H1 (cell line): ENCODE measurements around the gene ABHD16B. TPM values are rescaled to one million over a fixed set of nuclear protein-coding genes. Genes with fewer than 3 reads are reported as not detected.

Source experiments
- CTCF ChIA-PET: fragments of 300-600 bp; sonication (Branson Sonifier 250); formaldehyde crosslinking; loops from one replicate; lab custom pipeline; 2021; ENCODE audit not compliant: partially characterized antibody; lab: Charles Lee
- POLR2A ChIA-PET: fragments of 300-600 bp; sonication (Branson Sonifier 250); formaldehyde crosslinking; loops from one replicate; lab custom pipeline; 2021; ENCODE audit warnings: inconsistent platforms; ENCODE audit not compliant: partially characterized antibody; lab: Charles Lee
- DNase-seq, 2 experiments: peaks; one replicate each; pipeline versions ENCODE4 v3.0.0 to v3.0.0-alpha.2; 2010 to 2022; ENCODE audit warnings: low spot score in 2 of 2, low read depth in 1 of 2, mixed read lengths in 1 of 2
- FAIRE-seq: peaks from 2 replicates; lab custom pipeline; 2011; peaks lifted over from hg19 to GRCh38; lab: Jason Lieb, UNC
- H2AFZ ChIP-seq: 2 replicates; pipeline ENCODE4 v1.8.1; 2012; ENCODE audit warnings: low read length, inconsistent platforms
- H2AK5ac ChIP-seq: 2 replicates; pipeline ENCODE4 v1.6.1; 2013; ENCODE audit warnings: low read depth, low read length
- H2BK120ac ChIP-seq: replicated peaks from 2 replicates; pipeline ENCODE3; 2013; ENCODE audit warnings: low read depth, low read length, inconsistent platforms
- H2BK12ac ChIP-seq: 2 replicates; pipeline ENCODE4 v1.6.1; 2013; ENCODE audit warnings: low read depth, low read length
- H2BK15ac ChIP-seq: 2 replicates; pipeline ENCODE4 v1.6.1; 2013; ENCODE audit warnings: low read length
- H2BK20ac ChIP-seq: 2 replicates; pipeline ENCODE4 v1.6.1; 2013; ENCODE audit warnings: low read length
- H2BK5ac ChIP-seq: 2 replicates; pipeline ENCODE4 v1.6.1; 2013; ENCODE audit warnings: low read depth, low read length
- H3K14ac ChIP-seq: 2 replicates; pipeline ENCODE4 v1.6.1; 2013; ENCODE audit warnings: inconsistent platforms; ENCODE audit not compliant: insufficient read length
- H3K18ac ChIP-seq: 2 replicates; pipeline ENCODE4 v1.6.1; 2013; ENCODE audit warnings: low read length; ENCODE audit errors: extremely low read depth
- H3K23ac ChIP-seq: 2 replicates; pipeline ENCODE4 v1.6.1; 2013; ENCODE audit warnings: inconsistent platforms; ENCODE audit not compliant: insufficient read length
- H3K23me2 ChIP-seq: 2 replicates; pipeline ENCODE4 v1.6.1; 2013; ENCODE audit warnings: low read depth, low read length
- H3K27ac ChIP-seq: 2 replicates; pipeline ENCODE4 v1.6.1; 2011; ENCODE audit warnings: low read depth, low read length, inconsistent platforms
- H3K27me3 ChIP-seq, 4 experiments: replicated peaks in 1 of 4; 1 replicate in 1 of 4; 2 replicates in 3 of 4; pipeline versions ENCODE4 v1.6.1 to v1.8.1; 2011 to 2013; ENCODE audit warnings: low read length in 3 of 4, mild to moderate bottlenecking in 3 of 4, inconsistent platforms in 2 of 4, mixed read lengths in 2 of 4, moderate library complexity in 1 of 4; ENCODE audit not compliant: control insufficient read depth in 3 of 4, insufficient read depth in 3 of 4; ENCODE audit errors: extremely low read depth in 1 of 4
- H3K36me3 ChIP-seq, 4 experiments: 2 replicates each; pipeline versions ENCODE4 v1.6.1 to v1.8.1; 2011 to 2013; ENCODE audit warnings: mild to moderate bottlenecking in 4 of 4, low read length in 3 of 4, moderate library complexity in 2 of 4, control low read depth in 1 of 4, inconsistent platforms in 1 of 4; ENCODE audit not compliant: insufficient read depth in 4 of 4, control insufficient read depth in 2 of 4
- H3K4ac ChIP-seq: replicated peaks from 2 replicates; pipeline ENCODE3; 2013; ENCODE audit warnings: low read length, low read depth, mixed read lengths, inconsistent platforms; ENCODE audit not compliant: insufficient read length
- H3K4me1 ChIP-seq, 4 experiments: replicated peaks in 1 of 4; 1 replicate in 1 of 4; 2 replicates in 3 of 4; pipeline versions ENCODE4 v1.6.1 to v1.8.1; 2011 to 2013; ENCODE audit warnings: low read length in 3 of 4, inconsistent platforms in 2 of 4, mixed read lengths in 1 of 4; ENCODE audit not compliant: insufficient read depth in 4 of 4, control insufficient read depth in 3 of 4
- H3K4me2 ChIP-seq, 2 experiments: 2 replicates each; pipeline versions ENCODE4 v1.6.1 to v1.8.1; 2011 to 2013; ENCODE audit warnings: low read depth in 2 of 2, low read length in 2 of 2, control low read depth in 1 of 2, inconsistent platforms in 1 of 2, mild to moderate bottlenecking in 1 of 2; ENCODE audit not compliant: insufficient read depth in 1 of 2
- H3K4me3 ChIP-seq, 4 experiments: fragments of 200-600, 300-600 bp in 1 of 4; sonication (generic), shearing (Covaris generic), sonication (Bioruptor Twin) in 1 of 4; 2 replicates each; pipeline versions ENCODE4 v1.5.1 to v1.8.1; 2011 to 2016; ENCODE audit warnings: low read length in 4 of 4, low read depth in 3 of 4, control low read depth in 2 of 4, inconsistent platforms in 2 of 4, mild to moderate bottlenecking in 2 of 4, mixed read lengths in 1 of 4, moderate library complexity in 1 of 4; ENCODE audit not compliant: insufficient read depth in 2 of 4; ENCODE audit errors: extremely low read depth in 1 of 4
- H3K56ac ChIP-seq: replicated peaks from 2 replicates; pipeline ENCODE3; 2013; ENCODE audit warnings: low read depth, mild to moderate bottlenecking, mixed read lengths, low read length, inconsistent platforms; ENCODE audit not compliant: insufficient read length
- H3K79me1 ChIP-seq: 2 replicates; pipeline ENCODE4 v1.6.1; 2013; ENCODE audit warnings: low read depth, low read length, control low read depth
- H3K79me2 ChIP-seq, 2 experiments: 2 replicates each; pipeline versions ENCODE4 v1.6.1 to v1.8.1; 2012 to 2013; ENCODE audit warnings: low read length in 2 of 2, mild to moderate bottlenecking in 2 of 2, inconsistent platforms in 1 of 2; ENCODE audit not compliant: insufficient read depth in 2 of 2, control insufficient read depth in 1 of 2
- H3K9ac ChIP-seq, 4 experiments: replicated peaks in 1 of 4; 1 replicate in 1 of 4; 2 replicates in 3 of 4; pipeline versions ENCODE4 v1.6.1 to v1.8.1; 2011 to 2013; ENCODE audit warnings: low read depth in 3 of 4, low read length in 3 of 4, control low read depth in 2 of 4, mild to moderate bottlenecking in 2 of 4, moderate library complexity in 2 of 4, inconsistent platforms in 1 of 4; ENCODE audit errors: extremely low read depth in 1 of 4
- H3K9me3 ChIP-seq, 2 experiments: 2 replicates each; pipeline versions ENCODE4 v1.6.1 to v1.8.1; 2012 to 2013; ENCODE audit warnings: mild to moderate bottlenecking in 2 of 2, moderate library complexity in 2 of 2, control low read depth in 1 of 2, inconsistent platforms in 1 of 2, low read depth in 1 of 2, low read length in 1 of 2, mixed read lengths in 1 of 2; ENCODE audit not compliant: insufficient read depth in 2 of 2
- H4K20me1 ChIP-seq, 2 experiments: replicated peaks in 1 of 2; 2 replicates each; pipeline versions ENCODE3 to v1.8.1; 2011 to 2013; ENCODE audit warnings: inconsistent platforms in 2 of 2, low read length in 2 of 2, mild to moderate bottlenecking in 1 of 2; ENCODE audit not compliant: insufficient read depth in 2 of 2, control insufficient read depth in 1 of 2
- H4K5ac ChIP-seq: 2 replicates; pipeline ENCODE4 v1.6.1; 2013; ENCODE audit warnings: low read length, low read depth, mixed read lengths, inconsistent platforms; ENCODE audit not compliant: insufficient read length
- H4K8ac ChIP-seq: 2 replicates; pipeline ENCODE4 v1.8.0; 2013; ENCODE audit warnings: mild to moderate bottlenecking, moderate library complexity, low read length, inconsistent platforms; ENCODE audit not compliant: insufficient read depth; ENCODE audit errors: extremely low read depth
- H4K91ac ChIP-seq: replicated peaks from 2 replicates; pipeline ENCODE3; 2013; ENCODE audit warnings: low read length, mixed read lengths, inconsistent platforms; ENCODE audit not compliant: insufficient read length
- JUND ChIP-seq: IDR thresholded peaks from 2 replicates; pipeline ENCODE4 v1.6.1; 2011; ENCODE audit warnings: mild to moderate bottlenecking, improper control_type of control experiment, low read length
- SIX5 ChIP-seq: IDR thresholded peaks from 2 replicates; pipeline ENCODE4 v1.6.1; 2011; ENCODE audit warnings: mild to moderate bottlenecking, low read depth, low read length
- TCF12 ChIP-seq: IDR thresholded peaks from 2 replicates; pipeline ENCODE4 v1.6.1; 2011; ENCODE audit warnings: low read depth, mild to moderate bottlenecking, low read length
- WGBS, 2 experiments: shearing (Covaris generic) in 1 of 2; methylation state at CpG; one replicate each; pipeline versions ENCODE4 v1.1.6 to v1.1.7; 2013 to 2015; ENCODE audit warnings: low lambda C conversion rate in 2 of 2, mixed read lengths in 2 of 2, inconsistent platforms in 1 of 2, low coverage in 1 of 2, missing lambda C conversion rate in 1 of 2; ENCODE audit not compliant: insufficient replicate concordance in 2 of 2, insufficient coverage in 1 of 2, insufficient read length in 1 of 2; ENCODE audit errors: extremely low coverage in 1 of 2, missing lambda C conversion rate in 1 of 2; 5-methylcytosine and 5-hydroxymethylcytosine counted together
- polyA plus RNA-seq, 7 experiments: library from polyadenylated mRNA; depleted of rRNA in 3 of 7; stranded (reverse) in 5 of 7; unstranded in 2 of 7; fragments of >200 nt in 5 of 7; fragments of 200-250 nt in 2 of 7; gene quantifications; 1 replicate in 5 of 7; 2 replicates in 1 of 7; 4 replicates in 1 of 7; pipeline versions ENCODE4 v1.2.1 to v1.2.3, GENCODE V29; 2011 to 2013; ENCODE audit warnings: missing spikeins in 2 of 7, mixed read lengths in 2 of 7
- total RNA-seq: library from RNA; stranded (reverse); fragmentation: NEBNext Ultra II Directional; extraction: Animal tissue kit (Norgen Biotek cat#: 25700); gene quantifications from 2 replicates; pipeline ENCODE4 v1.2.1, GENCODE V29; 2021

Gene ABHD16B
- total and polyA plus RNA-seq, 2 of the 8 experiments (the other 6 are each of a cell fraction or from before 2014, with no cell fraction given) = not detected

DNA sequence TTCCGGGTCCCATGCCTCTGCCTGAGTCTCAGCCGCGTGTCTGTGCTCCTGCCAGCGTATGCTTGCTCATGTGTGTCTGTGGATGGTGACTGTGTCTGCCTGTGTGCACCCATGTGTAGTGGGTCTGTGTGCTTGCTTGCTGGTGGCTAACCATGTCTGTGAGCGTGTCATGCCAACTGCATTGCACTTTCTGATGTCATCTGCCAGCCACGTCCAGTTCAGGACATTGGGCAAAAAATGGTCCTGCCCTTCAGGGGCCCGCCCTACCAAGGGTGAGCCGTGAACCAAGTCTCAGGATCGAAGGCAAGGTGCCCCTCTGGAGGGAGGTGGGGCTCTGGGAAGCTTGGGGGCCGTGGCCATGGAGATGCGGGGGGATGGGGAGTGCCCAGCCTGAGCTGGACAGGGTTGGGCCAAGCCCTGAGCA is 20.9 kb upstream of the ABHD16B start:
- no peaks in the 10 kb centered on the region; the same call in 1 of the 2 replicates for H3K23me2 ChIP-seq
- CTCF ChIA-PET = interaction anchor here (0.9 to 1.0 kb wide), 2 partner anchors 30 to 66 kb away, joined by 3 to 4 read pairs; no protein-coding TSS in a partner anchor
- 0 out of 2 replicates have a peak overlapping the region, but pooled peaks have one; percentile 55 for H2BK20ac ChIP-seq
- H3K9ac ChIP-seq = peak overlapping the region in 1 of 4 experiments; percentile 8; a peak in 1 of 7 replicates
- H4K8ac ChIP-seq = no peak overlapping the region; the same call in 1 of the 2 replicates
- H2BK120ac ChIP-seq = peak overlapping the region; percentile 87
- no peak overlapping the region for H3K14ac ChIP-seq
- no peaks in the 10 kb centered on the region; a peak in 1 of 7 replicates for H3K27me3 ChIP-seq
- H3K23ac ChIP-seq = peak overlapping the region; percentile 75
- peak overlapping the region; percentile 100; the same call in 1 of the 2 replicates for H2BK15ac ChIP-seq
- DNase-seq (no peak), FAIRE-seq (no peak)
- peaks cover 0 to 19% (median 3%) of the 10 kb centered on the region in 4 experiments; a peak in 6 of 7 replicates for H3K4me1 ChIP-seq
- no peak overlapping the region for H3K56ac ChIP-seq
- H3K9me3 ChIP-seq = no peaks in the 10 kb centered on the region
- H4K5ac ChIP-seq = no peak overlapping the region
- peak overlapping the region; percentile 71; the same call in 1 of the 2 replicates for H3K18ac ChIP-seq
- H3K79me2 ChIP-seq = no peaks in the 10 kb centered on the region
- peak overlapping the region; percentile 90; the same call in 1 of the 2 replicates for H2AK5ac ChIP-seq
- no peaks in the 10 kb centered on the region for H3K36me3 ChIP-seq
- no peak overlapping the region for H3K27ac ChIP-seq
- no peak overlapping the region for H3K4me3 ChIP-seq
- H3K4ac ChIP-seq = peak overlapping the region; percentile 53
- H3K4me2 ChIP-seq = no peak overlapping the region
- POLR2A ChIA-PET = interaction anchor here (1.6 kb wide), 1 partner anchor 25 kb away, joined by 6 read pairs; the partner anchor contains the start of gene TPD52L2
- peak overlapping the region; percentile 93 for H4K91ac ChIP-seq
- no peak overlapping the region for H2AFZ ChIP-seq
- peak overlapping the region; percentile 27; the same call in 1 of the 2 replicates for H2BK5ac ChIP-seq
- peak overlapping the region; percentile 96; the same call in 1 of the 2 replicates for H2BK12ac ChIP-seq
- peaks cover 0 to 1% of the 10 kb centered on the region in 2 experiments for H4K20me1 ChIP-seq
- WGBS, 2 experiments = 92% methylated on average over 11 of the region's 11 CpGs; no CpG with 5 or more reads in 1 of the 2 experiments
- H3K79me1 ChIP-seq = no peaks in the 10 kb centered on the region
- TF ChIP-seq JUND (no peak), TCF12 (no peak), SIX5 (no peak)
